ENCODE results near the gene SGK1.
"Not testable (repeated sequence)": the region's sequence is repeated elsewhere in the genome, so short reads cannot be mapped to it uniquely, and the experiment has no call there.

Gene SGK1

GRCh38 chr6:134207421-134207820 lies 110.5 kb downstream of the SGK1 start:
- H3K9me3 ChIP-seq (ENCODE audit: control insufficient read depth, low read length) = no peaks in the 10 kb centered on the region
- no peaks in the 10 kb centered on the region for H3K36me3 ChIP-seq (ENCODE audit: control insufficient read depth, insufficient read depth, low read length)
- no peaks in the 10 kb centered on the region for H3K4me1 ChIP-seq (ENCODE audit: control insufficient read depth, insufficient read depth, low read length)
- no peak overlapping the region for H3K27ac ChIP-seq (ENCODE audit: insufficient read depth, low read depth, low read length, poor library complexity, severe bottlenecking)
- H3K4me3 ChIP-seq (ENCODE audit: insufficient read depth, low read depth, low read length) = no peak overlapping the region
- H3K27me3 ChIP-seq (ENCODE audit: control insufficient read depth, insufficient read depth, low read length, poor library complexity, severe bottlenecking) = no peaks in the 10 kb centered on the region
- WGBS, 2 experiments = 96% methylated on average over 4 of the region's 4 CpGs

GRCh38 chr6:134205366-134205765 lies 112.5 kb downstream of the SGK1 start:
- no peaks in the 10 kb centered on the region for H3K27me3 ChIP-seq (ENCODE audit: control insufficient read depth, insufficient read depth, low read length, poor library complexity, severe bottlenecking)
- no peaks in the 10 kb centered on the region for H3K4me1 ChIP-seq (ENCODE audit: control insufficient read depth, insufficient read depth, low read length)
- no peak overlapping the region for H3K27ac ChIP-seq (ENCODE audit: insufficient read depth, low read depth, low read length, poor library complexity, severe bottlenecking)
- H3K9me3 ChIP-seq (ENCODE audit: control insufficient read depth, low read length) = no peaks in the 10 kb centered on the region
- H3K36me3 ChIP-seq (ENCODE audit: control insufficient read depth, insufficient read depth, low read length) = no peaks in the 10 kb centered on the region
- WGBS, 2 experiments = 94% methylated on average over 4 of the region's 4 CpGs
- H3K4me3 ChIP-seq (ENCODE audit: insufficient read depth, low read depth, low read length) = no peak overlapping the region

GRCh38 chr6:134204759-134205158 lies 113.2 kb downstream of the SGK1 start:
- not testable (repeated sequence) for H3K27me3 ChIP-seq (ENCODE audit: control insufficient read depth, insufficient read depth, low read length, poor library complexity, severe bottlenecking); H3K9me3 ChIP-seq (ENCODE audit: control insufficient read depth, low read length); H3K36me3 ChIP-seq (ENCODE audit: control insufficient read depth, insufficient read depth, low read length); H3K4me1 ChIP-seq (ENCODE audit: control insufficient read depth, insufficient read depth, low read length); H3K4me3 ChIP-seq (ENCODE audit: insufficient read depth, low read depth, low read length); H3K27ac ChIP-seq (ENCODE audit: insufficient read depth, low read depth, low read length, poor library complexity, severe bottlenecking)
- WGBS, 2 experiments = 94 to 98% methylated on average over 1 of the region's 1 CpG

- no peaks in the 10 kb centered on the region for H3K9me3 ChIP-seq (ENCODE audit: control insufficient read depth, low read length)
- H3K27ac ChIP-seq (ENCODE audit: insufficient read depth, low read depth, low read length, poor library complexity, severe bottlenecking) = no peak overlapping the region
- no peaks in the 10 kb centered on the region for H3K27me3 ChIP-seq (ENCODE audit: control insufficient read depth, insufficient read depth, low read length, poor library complexity, severe bottlenecking)
- 88 to 94% methylated on average over 1 of the region's 1 CpG for WGBS, 2 experiments
- H3K36me3 ChIP-seq (ENCODE audit: control insufficient read depth, insufficient read depth, low read length) = no peaks in the 10 kb centered on the region
- no peak overlapping the region for H3K4me3 ChIP-seq (ENCODE audit: insufficient read depth, low read depth, low read length)
- no peaks in the 10 kb centered on the region for H3K4me1 ChIP-seq (ENCODE audit: control insufficient read depth, insufficient read depth, low read length)
These were observed 113.9 kb downstream of the SGK1 start for GRCh38 chr6:134204031-134204430.

GRCh38 chr6:134201716-134202115 lies 116.2 kb downstream of the SGK1 start:
- Histone ChIP-seq H3K9me3 (ENCODE audit: control insufficient read depth, low read length) (no peaks in the 10 kb centered on the region), H3K36me3 (ENCODE audit: control insufficient read depth, insufficient read depth, low read length) (no peaks in the 10 kb centered on the region), H3K27me3 (ENCODE audit: control insufficient read depth, insufficient read depth, low read length, poor library complexity, severe bottlenecking) (no peaks in the 10 kb centered on the region), H3K4me3 (ENCODE audit: insufficient read depth, low read depth, low read length) (no peak overlapping the region), H3K27ac (ENCODE audit: insufficient read depth, low read depth, low read length, poor library complexity, severe bottlenecking) (no peak overlapping the region), H3K4me1 (ENCODE audit: control insufficient read depth, insufficient read depth, low read length) (no peaks in the 10 kb centered on the region)
- 87 to 94% methylated on average over 4 to 5 of the region's 5 CpGs for WGBS, 2 experiments

GRCh38 chr6:134199848-134200606 lies 117.9 kb downstream of the SGK1 start:
- Histone ChIP-seq H3K9me3 (ENCODE audit: control insufficient read depth, low read length) (no peaks in the 10 kb centered on the region), H3K4me1 (ENCODE audit: control insufficient read depth, insufficient read depth, low read length) (no peaks in the 10 kb centered on the region), H3K27ac (ENCODE audit: insufficient read depth, low read depth, low read length, poor library complexity, severe bottlenecking) (no peak overlapping the region), H3K36me3 (ENCODE audit: control insufficient read depth, insufficient read depth, low read length) (no peaks in the 10 kb centered on the region), H3K27me3 (ENCODE audit: control insufficient read depth, insufficient read depth, low read length, poor library complexity, severe bottlenecking) (no peaks in the 10 kb centered on the region), H3K4me3 (ENCODE audit: insufficient read depth, low read depth, low read length) (no peak overlapping the region)
- 86 to 93% methylated on average over 4 to 5 of the region's 5 CpGs for WGBS, 2 experiments

- no peaks in the 10 kb centered on the region for H3K9me3 ChIP-seq (ENCODE audit: control insufficient read depth, low read length)
- no peak overlapping the region for H3K27ac ChIP-seq (ENCODE audit: insufficient read depth, low read depth, low read length, poor library complexity, severe bottlenecking)
- no peaks in the 10 kb centered on the region for H3K27me3 ChIP-seq (ENCODE audit: control insufficient read depth, insufficient read depth, low read length, poor library complexity, severe bottlenecking)
- H3K4me1 ChIP-seq (ENCODE audit: control insufficient read depth, insufficient read depth, low read length) = no peaks in the 10 kb centered on the region
- no peaks in the 10 kb centered on the region for H3K36me3 ChIP-seq (ENCODE audit: control insufficient read depth, insufficient read depth, low read length)
- WGBS, 2 experiments = 97 to 100% methylated on average over 2 of the region's 3 CpGs
- H3K4me3 ChIP-seq (ENCODE audit: insufficient read depth, low read depth, low read length) = no peak overlapping the region
These were observed 119.8 kb downstream of the SGK1 start for GRCh38 chr6:134198093-134198492.

GRCh38 chr6:134197685-134198084 lies 120.2 kb downstream of the SGK1 start:
- H3K27me3 ChIP-seq (ENCODE audit: control insufficient read depth, insufficient read depth, low read length, poor library complexity, severe bottlenecking); H3K4me1 ChIP-seq (ENCODE audit: control insufficient read depth, insufficient read depth, low read length); H3K36me3 ChIP-seq (ENCODE audit: control insufficient read depth, insufficient read depth, low read length); H3K27ac ChIP-seq (ENCODE audit: insufficient read depth, low read depth, low read length, poor library complexity, severe bottlenecking); H3K9me3 ChIP-seq (ENCODE audit: control insufficient read depth, low read length); H3K4me3 ChIP-seq (ENCODE audit: insufficient read depth, low read depth, low read length): not testable (repeated sequence)
- WGBS, 2 experiments = 84 to 98% methylated on average over 3 to 4 of the region's 6 CpGs

- no peaks in the 10 kb centered on the region for H3K4me1 ChIP-seq (ENCODE audit: control insufficient read depth, insufficient read depth, low read length)
- no peaks in the 10 kb centered on the region for H3K9me3 ChIP-seq (ENCODE audit: control insufficient read depth, low read length)
- WGBS, 2 experiments = 94 to 96% methylated on average over 11 of the region's 11 CpGs
- H3K36me3 ChIP-seq (ENCODE audit: control insufficient read depth, insufficient read depth, low read length) = no peaks in the 10 kb centered on the region
- H3K4me3 ChIP-seq (ENCODE audit: insufficient read depth, low read depth, low read length) = no peak overlapping the region
- H3K27me3 ChIP-seq (ENCODE audit: control insufficient read depth, insufficient read depth, low read length, poor library complexity, severe bottlenecking) = no peaks in the 10 kb centered on the region
- H3K27ac ChIP-seq (ENCODE audit: insufficient read depth, low read depth, low read length, poor library complexity, severe bottlenecking) = no peak overlapping the region
These were observed 121.2 kb downstream of the SGK1 start for GRCh38 chr6:134196568-134197193.

- Histone ChIP-seq H3K27me3 (ENCODE audit: control insufficient read depth, insufficient read depth, low read length, poor library complexity, severe bottlenecking) (no peaks in the 10 kb centered on the region), H3K4me1 (ENCODE audit: control insufficient read depth, insufficient read depth, low read length) (no peaks in the 10 kb centered on the region), H3K36me3 (ENCODE audit: control insufficient read depth, insufficient read depth, low read length) (no peaks in the 10 kb centered on the region), H3K27ac (ENCODE audit: insufficient read depth, low read depth, low read length, poor library complexity, severe bottlenecking) (no peak overlapping the region), H3K4me3 (ENCODE audit: insufficient read depth, low read depth, low read length) (no peak overlapping the region), H3K9me3 (ENCODE audit: control insufficient read depth, low read length) (no peaks in the 10 kb centered on the region)
- 90 to 93% methylated on average over 3 of the region's 3 CpGs for WGBS, 2 experiments
These were observed 121.9 kb downstream of the SGK1 start for GRCh38 chr6:134195985-134196384.

Measured in ectodermal cell (in vitro differentiated cells).